Measurements from ENCODE around the gene SMURF2. TPM values are rescaled to one million over a fixed set of nuclear protein-coding genes. Genes with fewer than 3 reads are reported as not detected.

SMURF2 gene
- total RNA-seq, 1 experiment from 2014 or later = 57.6 TPM

- Histone ChIP-seq H3K9me3 (ENCODE audit: insufficient read depth, low read depth) (no peaks in the 10 kb centered on the region), H3K27ac (0 out of 2 replicates have a peak overlapping the region, but pooled peaks have one; percentile 24), H2AFZ (no peak overlapping the region), H3K27me3 (ENCODE audit: insufficient read depth, low read depth) (no peaks in the 10 kb centered on the region), H3K4me2 (no peak overlapping the region), H3F3A (ENCODE audit: insufficient read depth, low read depth) (peaks cover 65% of the 10 kb centered on the region), H4K20me1 (ENCODE audit: insufficient read depth) (peaks cover 42% of the 10 kb centered on the region), H3K4me1 (replicated peaks; ENCODE audit: insufficient read depth) (no peaks in the 10 kb centered on the region), H3K4me3 (no peak overlapping the region), H3K79me2 (ENCODE audit: low read depth) (peaks cover 87% of the 10 kb centered on the region), H3K36me3 (ENCODE audit: low read depth) (peaks cover 21% of the 10 kb centered on the region), H3K9me2 (ENCODE audit: insufficient read depth) (no peaks in the 10 kb centered on the region)
- ChIA-PET CTCF (no interaction called here), POLR2A (ENCODE audit: unreplicated experiment) (interaction anchor here (0.6 kb wide), 1 partner anchor 11 kb away, joined by 10 read pairs; no protein-coding TSS in a partner anchor)
- no TSS peak for BruUV-seq (replicated peaks)
- TF ChIP-seq CTCF (conservative IDR thresholded peaks at IDR 0.05) = no peak
- TF ChIP-seq EZH2 (IDR thresholded peaks at IDR 0.05; ENCODE audit: low read depth) = no peak
- intact Hi-C loops (cut with micrococcal nuclease; ENCODE audit: unreplicated experiment) = no loop called here
- DNase-seq = no peak
Observed at GRCh38 chr17:64598672-64599071, 63.4 kb downstream of the SMURF2 start.

- POLR2A ChIA-PET (ENCODE audit: unreplicated experiment) = no interaction called here
Observed at GRCh38 chr17:64596988-64597387, 65.1 kb downstream of the SMURF2 start.

GRCh38 chr17:64596439-64596838 lies 65.7 kb downstream of the SMURF2 start:
- Histone ChIP-seq H3K4me3 (no peak overlapping the region), H3K4me2 (no peak overlapping the region), H3K9me2 (ENCODE audit: insufficient read depth) (no peaks in the 10 kb centered on the region), H4K20me1 (ENCODE audit: insufficient read depth) (peaks cover 40% of the 10 kb centered on the region), H3K79me2 (ENCODE audit: low read depth) (peaks cover 67% of the 10 kb centered on the region), H2AFZ (no peak overlapping the region), H3K36me3 (ENCODE audit: low read depth) (peaks cover 39% of the 10 kb centered on the region), H3K4me1 (replicated peaks; ENCODE audit: insufficient read depth) (no peaks in the 10 kb centered on the region), H3K9me3 (ENCODE audit: insufficient read depth, low read depth) (no peaks in the 10 kb centered on the region), H3K27me3 (ENCODE audit: insufficient read depth, low read depth) (no peaks in the 10 kb centered on the region), H3K27ac (no peak overlapping the region), H3F3A (ENCODE audit: insufficient read depth, low read depth) (peaks cover 65% of the 10 kb centered on the region)
- TF ChIP-seq CTCF (conservative IDR thresholded peaks at IDR 0.05) = no peak
- TF ChIP-seq EZH2 (IDR thresholded peaks at IDR 0.05; ENCODE audit: low read depth) = no peak
- no TSS peak for BruUV-seq (replicated peaks)
- intact Hi-C loops (cut with micrococcal nuclease; ENCODE audit: unreplicated experiment) = no loop called here
- POLR2A ChIA-PET (ENCODE audit: unreplicated experiment) = no interaction called here
- CTCF ChIA-PET = no interaction called here
- DNase-seq = no peak

More at GRCh38 chr17:64596988-64597387, 65.1 kb downstream of the SMURF2 start:
- no TSS peak for BruUV-seq (replicated peaks)
- no peak overlapping the region for H3K4me2 ChIP-seq
- H3K4me1 ChIP-seq (replicated peaks; ENCODE audit: insufficient read depth) = no peaks in the 10 kb centered on the region
- DNase-seq = no peak
- TF ChIP-seq CTCF (conservative IDR thresholded peaks at IDR 0.05) = no peak
- TF ChIP-seq EZH2 (IDR thresholded peaks at IDR 0.05; ENCODE audit: low read depth) = no peak
- H3K36me3 ChIP-seq (ENCODE audit: low read depth) = peaks cover 35% of the 10 kb centered on the region
- H3K9me3 ChIP-seq (ENCODE audit: insufficient read depth, low read depth) = no peaks in the 10 kb centered on the region
- no peak overlapping the region for H3K4me3 ChIP-seq
- peaks cover 44% of the 10 kb centered on the region for H4K20me1 ChIP-seq (ENCODE audit: insufficient read depth)
- H3K27me3 ChIP-seq (ENCODE audit: insufficient read depth, low read depth) = no peaks in the 10 kb centered on the region
- peaks cover 64% of the 10 kb centered on the region for H3F3A ChIP-seq (ENCODE audit: insufficient read depth, low read depth)
- CTCF ChIA-PET = no interaction called here
- intact Hi-C loops (cut with micrococcal nuclease; ENCODE audit: unreplicated experiment) = no loop called here
- no peak overlapping the region for H3K27ac ChIP-seq
- no peak overlapping the region for H2AFZ ChIP-seq
- peaks cover 71% of the 10 kb centered on the region for H3K79me2 ChIP-seq (ENCODE audit: low read depth)
- no peaks in the 10 kb centered on the region for H3K9me2 ChIP-seq (ENCODE audit: insufficient read depth)

Measured in PC-9 (cell line).